ENCODE results near the gene RAD9A. TPM values are rescaled to one million over a fixed set of nuclear protein-coding genes. Genes with fewer than 3 reads are reported as not detected.

Gene RAD9A
- polyA plus RNA-seq, 1 of the 3 experiments (the other 2 are of a cell fraction), result 22.3 TPM

GRCh38 chr11:67410984-67411784 is 19.4 kb downstream of the RAD9A start:
- Histone ChIP-seq H3K27me3 (ENCODE audit: insufficient read depth) (no peaks in the 10 kb centered on the region), H3K4me3 (ENCODE audit: low read depth in 2 of 2, low read length in 1 of 2) (no peak overlapping the region), H3K27ac (ENCODE audit: low read depth in 2 of 2, low read length in 1 of 2) (no peak overlapping the region), H3K36me3 (replicated peaks in 1 of 2; ENCODE audit: control insufficient read depth in 1 of 2, insufficient read depth in 2 of 2, low read length in 1 of 2) (no peaks in the 10 kb centered on the region), H3K4me1 (ENCODE audit: control insufficient read depth in 1 of 2, insufficient read depth in 2 of 2, low read depth in 1 of 2, low read length in 1 of 2) (peaks cover 0 to 2% of the 10 kb centered on the region in 2 experiments; a peak in 1 of 4 replicates), H3K4me2 (no peak overlapping the region), H3K9ac (no peak overlapping the region), H3K9me3 (no peaks in the 10 kb centered on the region), H3K79me2 (ENCODE audit: insufficient read depth) (no peaks in the 10 kb centered on the region), H2AFZ (ENCODE audit: low read depth) (no peak overlapping the region), H3K9me2 (no peaks in the 10 kb centered on the region), H3F3A (replicated peaks; ENCODE audit: insufficient read depth) (no peaks in the 10 kb centered on the region), H4K20me1 (ENCODE audit: insufficient read depth) (no peaks in the 10 kb centered on the region)
- no peak for TF ChIP-seq JUND (IDR thresholded peaks at IDR 0.05)
- TF ChIP-seq, protein P1, sequence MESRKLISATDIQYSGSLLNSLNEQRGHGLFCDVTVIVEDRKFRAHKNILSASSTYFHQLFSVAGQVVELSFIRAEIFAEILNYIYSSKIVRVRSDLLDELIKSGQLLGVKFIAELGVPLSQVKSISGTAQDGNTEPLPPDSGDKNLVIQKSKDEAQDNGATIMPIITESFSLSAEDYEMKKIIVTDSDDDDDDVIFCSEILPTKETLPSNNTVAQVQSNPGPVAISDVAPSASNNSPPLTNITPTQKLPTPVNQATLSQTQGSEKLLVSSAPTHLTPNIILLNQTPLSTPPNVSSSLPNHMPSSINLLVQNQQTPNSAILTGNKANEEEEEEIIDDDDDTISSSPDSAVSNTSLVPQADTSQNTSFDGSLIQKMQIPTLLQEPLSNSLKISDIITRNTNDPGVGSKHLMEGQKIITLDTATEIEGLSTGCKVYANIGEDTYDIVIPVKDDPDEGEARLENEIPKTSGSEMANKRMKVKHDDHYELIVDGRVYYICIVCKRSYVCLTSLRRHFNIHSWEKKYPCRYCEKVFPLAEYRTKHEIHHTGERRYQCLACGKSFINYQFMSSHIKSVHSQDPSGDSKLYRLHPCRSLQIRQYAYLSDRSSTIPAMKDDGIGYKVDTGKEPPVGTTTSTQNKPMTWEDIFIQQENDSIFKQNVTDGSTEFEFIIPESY (IDR thresholded peaks at IDR 0.05; ENCODE audit: borderline replicate concordance, low read depth), result no peak
- no peak for TF ChIP-seq NRF1 (IDR thresholded peaks at IDR 0.05; ENCODE audit: low read depth, low read length)
- no peak for TF ChIP-seq USF1 (IDR thresholded peaks at IDR 0.05; ENCODE audit: borderline replicate concordance, low read depth)
- TF ChIP-seq MEF2A (IDR thresholded peaks at IDR 0.05; ENCODE audit: borderline replicate concordance, low read depth), result no peak
- no peak for TF ChIP-seq SMC3 (IDR thresholded peaks at IDR 0.05; ENCODE audit: low read depth, low read length)
- no peak for TF ChIP-seq ELF1 (IDR thresholded peaks at IDR 0.05)
- no peak for TF ChIP-seq YY1 (IDR thresholded peaks at IDR 0.05; ENCODE audit: low read depth)
- no peak for TF ChIP-seq EZH2phosphoT487 (IDR thresholded peaks at IDR 0.05; ENCODE audit: borderline replicate concordance, low read depth)
- WGBS (ENCODE audit: low lambda C conversion rate), result 76% methylated on average over 12 of the region's 17 CpGs
- DNase-seq, result no peak
- ChIA-PET CTCF (interaction anchor here (0.6 to 3.4 kb wide), 2 partner anchors 9 to 29 kb away, joined by 3 to 12 read pairs; partner anchors contain the start of gene PPP1CA), POLR2A (no interaction called here)

DNA sequence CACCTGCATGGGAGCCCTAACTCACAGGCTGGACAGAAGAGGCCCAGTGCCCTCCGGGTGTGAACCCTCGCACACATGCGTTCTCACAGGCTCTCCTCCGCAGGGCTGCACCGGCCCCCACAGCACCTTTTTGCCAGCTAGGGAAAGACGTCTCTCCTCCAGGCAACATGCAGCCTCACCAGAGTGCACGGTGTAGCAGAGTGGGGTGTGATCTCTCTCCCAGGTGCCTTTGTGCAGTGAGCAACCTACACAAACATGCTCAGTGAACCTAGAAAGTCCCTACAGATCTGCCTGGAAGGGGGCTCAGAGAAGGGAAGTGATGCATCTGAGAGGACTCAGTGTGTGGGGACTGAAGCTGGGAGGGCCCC is 20.0 kb downstream of the RAD9A start:
- H3K27me3 ChIP-seq (ENCODE audit: insufficient read depth), result no peaks in the 10 kb centered on the region
- CTCF ChIA-PET, result interaction anchor here (3.4 kb wide), 1 partner anchor 10 kb away, joined by 12 read pairs; the partner anchor contains the start of gene PPP1CA

More for the DNA sequence above, 20.0 kb downstream of the RAD9A start:
- Histone ChIP-seq H3K9me2 (no peaks in the 10 kb centered on the region), H4K20me1 (ENCODE audit: insufficient read depth) (no peaks in the 10 kb centered on the region), H3K4me3 (ENCODE audit: low read depth in 2 of 2, low read length in 1 of 2) (no peak overlapping the region), H2AFZ (ENCODE audit: low read depth) (no peak overlapping the region), H3K9me3 (no peaks in the 10 kb centered on the region), H3K27ac (ENCODE audit: low read depth in 2 of 2, low read length in 1 of 2) (no peak overlapping the region), H3K79me2 (ENCODE audit: insufficient read depth) (no peaks in the 10 kb centered on the region), H3K36me3 (replicated peaks in 1 of 2; ENCODE audit: control insufficient read depth in 1 of 2, insufficient read depth in 2 of 2, low read length in 1 of 2) (no peaks in the 10 kb centered on the region), H3K9ac (no peak overlapping the region), H3K4me2 (no peak overlapping the region), H3K4me1 (ENCODE audit: control insufficient read depth in 1 of 2, insufficient read depth in 2 of 2, low read depth in 1 of 2, low read length in 1 of 2) (peaks cover 2 to 3% of the 10 kb centered on the region in 2 experiments; a peak in 1 of 4 replicates), H3F3A (replicated peaks; ENCODE audit: insufficient read depth) (no peaks in the 10 kb centered on the region)
- TF ChIP-seq TEAD4 (IDR thresholded peaks at IDR 0.05; ENCODE audit: borderline replicate concordance, insufficient read depth), result no peak
- TF ChIP-seq, protein P2, sequence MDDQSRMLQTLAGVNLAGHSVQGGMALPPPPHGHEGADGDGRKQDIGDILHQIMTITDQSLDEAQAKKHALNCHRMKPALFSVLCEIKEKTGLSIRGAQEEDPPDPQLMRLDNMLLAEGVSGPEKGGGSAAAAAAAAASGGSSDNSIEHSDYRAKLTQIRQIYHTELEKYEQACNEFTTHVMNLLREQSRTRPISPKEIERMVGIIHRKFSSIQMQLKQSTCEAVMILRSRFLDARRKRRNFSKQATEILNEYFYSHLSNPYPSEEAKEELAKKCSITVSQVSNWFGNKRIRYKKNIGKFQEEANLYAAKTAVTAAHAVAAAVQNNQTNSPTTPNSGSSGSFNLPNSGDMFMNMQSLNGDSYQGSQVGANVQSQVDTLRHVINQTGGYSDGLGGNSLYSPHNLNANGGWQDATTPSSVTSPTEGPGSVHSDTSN (IDR thresholded peaks at IDR 0.05), result no peak
- no peak for DNase-seq
- WGBS (ENCODE audit: low lambda C conversion rate), result 60% methylated on average over 5 of the region's 7 CpGs
- POLR2A ChIA-PET, result interaction anchor here (0.9 kb wide), 1 partner anchor 10 kb away, joined by 3 read pairs; the partner anchor contains the start of gene PPP1CA
